Umbilical cord (tissue), 2 donors: ENCODE data around the gene FOXQ1. TPM values are rescaled to one million over a fixed set of nuclear protein-coding genes. Genes with fewer than 3 reads are reported as not detected.

Experiments
- DNase-seq: peaks from one replicate; pipeline ENCODE4 v3.0.0-alpha.2; 2015; ENCODE audit warnings: low spot score
- total RNA-seq: library from RNA; depleted of rRNA; stranded (reverse); fragments of >200 nt; gene quantifications from one replicate; pipeline ENCODE4 v1.2.3, GENCODE V29; 2014; ENCODE audit warnings: low replicate concordance; ENCODE audit not compliant: insufficient read depth

FOXQ1 gene, protein sequence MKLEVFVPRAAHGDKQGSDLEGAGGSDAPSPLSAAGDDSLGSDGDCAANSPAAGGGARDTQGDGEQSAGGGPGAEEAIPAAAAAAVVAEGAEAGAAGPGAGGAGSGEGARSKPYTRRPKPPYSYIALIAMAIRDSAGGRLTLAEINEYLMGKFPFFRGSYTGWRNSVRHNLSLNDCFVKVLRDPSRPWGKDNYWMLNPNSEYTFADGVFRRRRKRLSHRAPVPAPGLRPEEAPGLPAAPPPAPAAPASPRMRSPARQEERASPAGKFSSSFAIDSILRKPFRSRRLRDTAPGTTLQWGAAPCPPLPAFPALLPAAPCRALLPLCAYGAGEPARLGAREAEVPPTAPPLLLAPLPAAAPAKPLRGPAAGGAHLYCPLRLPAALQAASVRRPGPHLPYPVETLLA
- total RNA-seq, result not detected

DNA sequence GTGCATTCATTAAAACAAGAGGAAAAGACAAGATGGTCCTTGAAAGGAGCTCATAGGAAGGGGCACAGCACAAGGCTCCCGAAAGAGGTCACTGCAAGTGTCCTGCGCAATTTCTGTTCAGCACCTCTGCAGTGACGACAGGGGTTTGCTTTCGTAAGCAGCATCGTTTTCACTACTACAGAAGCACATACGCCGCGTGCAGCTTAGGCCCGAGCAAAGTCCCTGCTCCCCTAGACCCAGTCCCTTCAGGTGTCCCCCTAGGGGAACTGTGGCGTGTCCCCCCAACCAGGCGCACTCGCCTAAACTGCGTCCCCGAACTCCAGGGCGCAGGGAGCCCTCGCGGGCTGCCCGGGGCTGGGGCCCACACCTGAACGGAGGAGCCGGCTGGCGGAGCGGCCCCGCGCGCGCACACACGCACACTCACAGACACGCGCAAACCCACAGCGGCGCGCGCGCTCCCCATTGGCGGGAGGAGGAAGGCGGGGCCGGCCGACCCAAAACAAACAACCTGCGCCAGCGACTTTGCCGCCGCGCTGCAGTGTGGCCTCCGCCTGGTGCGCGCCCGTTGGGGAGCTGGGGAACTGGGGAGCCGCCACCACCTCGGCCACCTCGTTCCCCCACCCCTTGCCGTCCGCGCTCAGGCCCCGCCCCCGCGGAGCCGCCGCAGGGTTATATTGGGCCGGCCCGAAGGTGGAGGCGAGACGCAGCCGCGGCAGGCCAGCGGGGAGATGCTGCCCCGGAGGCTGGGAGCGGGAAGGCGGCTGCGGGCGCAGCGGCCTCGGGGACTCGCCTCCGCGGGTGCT lies at the start of gene FOXQ1:
Gene FOXQ1, plus strand, starts transcription at position 699 of the 803 bp plus-strand sequence. CDS start 607 bp downstream, outside the sequence.
- DNase-seq, result peak; percentile 22

DNA sequence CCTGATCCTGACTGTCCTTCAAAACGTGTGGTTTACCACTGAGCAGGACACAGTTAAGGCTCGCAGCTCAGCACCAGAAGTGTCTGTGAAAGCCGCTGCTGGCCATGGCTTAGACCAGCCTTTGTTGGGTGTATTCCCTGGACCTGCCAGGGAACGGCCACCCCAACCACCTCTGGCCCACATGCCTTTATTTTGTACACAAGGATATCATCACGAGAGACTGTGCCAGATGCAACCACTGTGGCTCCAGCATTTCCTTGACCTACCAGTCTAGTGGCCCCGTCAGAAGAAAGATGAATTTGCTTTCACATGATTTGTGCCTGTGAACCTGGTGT lies 49.2 kb upstream of the FOXQ1 start:
- DNase-seq, result no peak

DNA sequence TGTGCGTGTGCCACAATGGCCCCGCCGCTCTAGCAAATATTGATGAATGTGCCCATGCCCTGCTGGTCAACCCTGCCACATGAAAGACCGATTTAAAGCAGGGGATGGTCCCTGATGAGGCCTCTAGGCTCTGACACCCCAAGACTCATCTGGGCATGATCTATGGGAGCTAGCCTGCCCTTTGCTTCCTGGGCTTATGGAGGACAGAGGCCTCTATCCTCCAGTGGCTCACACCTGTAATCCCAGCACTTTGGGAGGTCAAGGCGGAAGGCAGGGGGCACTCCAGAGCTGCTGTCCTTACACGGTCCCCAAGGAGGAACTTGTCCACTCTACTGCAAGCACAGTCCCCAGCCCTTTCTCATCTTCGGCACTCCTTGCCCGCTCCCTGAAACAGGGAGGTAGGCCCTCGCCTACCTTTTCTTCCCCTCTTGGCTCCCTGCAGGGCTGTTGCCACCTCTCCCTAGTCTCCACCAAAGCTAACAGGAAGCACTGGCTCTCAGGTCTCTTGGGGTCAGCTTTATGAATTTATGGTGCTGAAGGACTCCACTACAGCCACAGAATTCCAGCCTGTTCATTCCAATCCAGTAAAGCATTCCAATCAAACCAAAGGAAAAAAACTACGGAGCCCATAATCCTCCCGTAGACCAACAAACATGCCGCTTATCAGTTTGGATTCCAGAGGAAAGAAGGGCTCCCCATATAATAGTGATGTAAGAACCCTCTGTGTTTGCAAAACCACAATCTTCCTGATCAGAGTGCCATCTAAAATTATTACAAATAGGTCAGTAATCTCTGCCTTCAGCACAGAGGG lies 48.7 kb upstream of the FOXQ1 start:
- DNase-seq, result peak; percentile 52

DNA sequence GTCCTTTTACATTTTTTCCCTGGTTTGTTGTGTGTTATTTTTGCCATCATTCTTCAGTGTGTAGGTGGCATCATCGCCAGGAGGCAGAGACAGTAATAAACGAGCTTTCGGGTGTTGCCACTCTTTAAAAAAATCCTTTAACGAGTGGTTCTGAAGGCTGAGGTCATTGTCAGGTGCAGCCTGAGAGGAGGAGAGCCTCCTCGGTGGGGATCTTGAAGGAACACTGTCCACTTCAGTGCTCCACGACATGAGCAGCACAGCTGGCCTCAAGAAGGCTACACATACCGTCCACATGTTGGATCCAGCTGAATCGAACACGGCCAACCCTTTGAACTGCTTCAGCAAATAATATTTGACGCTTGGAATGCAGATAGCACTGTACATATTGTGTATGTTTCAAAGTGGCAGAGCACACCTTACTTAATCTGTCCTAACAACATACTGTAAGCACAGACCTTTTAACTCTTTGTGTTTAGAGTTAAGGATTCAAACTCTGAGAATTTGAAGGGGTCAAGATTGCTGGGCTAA lies 48.0 kb upstream of the FOXQ1 start:
- no peak for DNase-seq

DNA sequence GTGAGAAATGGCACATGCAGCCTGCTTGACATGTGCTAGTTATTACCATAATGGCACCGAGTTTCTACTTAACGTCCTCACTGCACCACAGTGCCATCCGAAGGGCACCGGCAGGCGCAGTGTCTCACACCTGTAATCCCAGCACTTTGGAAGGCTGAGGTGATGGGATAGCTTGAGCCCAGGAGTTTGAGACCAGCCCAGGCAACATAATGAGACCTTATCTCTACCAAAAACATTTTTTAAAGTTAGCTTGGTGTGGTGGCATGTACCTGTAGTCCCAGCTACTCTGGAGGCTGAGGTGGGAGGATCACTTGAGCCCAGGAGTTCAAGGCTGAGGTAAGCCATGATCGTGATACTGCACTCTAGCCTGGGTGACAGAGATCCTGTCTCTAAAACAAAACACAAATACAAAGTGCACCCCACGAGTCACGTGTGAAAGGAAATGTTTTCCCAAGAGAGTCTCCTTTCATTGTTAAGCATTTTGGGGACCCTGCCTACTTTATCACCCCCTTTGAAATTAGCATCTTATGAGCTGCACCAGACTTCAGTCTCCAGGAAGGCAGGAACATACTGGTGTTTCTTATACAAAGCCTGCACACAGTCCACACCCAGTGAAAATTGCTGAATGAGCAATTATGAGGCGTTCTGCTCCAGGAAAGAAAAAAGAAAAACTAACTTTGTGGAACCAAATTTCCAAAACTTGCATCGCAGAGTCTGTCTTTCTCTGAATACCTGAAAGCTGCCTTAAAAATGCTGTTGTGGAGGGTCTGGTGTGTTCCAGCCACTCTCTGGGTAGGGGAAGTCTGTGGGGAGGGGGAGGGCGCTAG lies 47.1 kb upstream of the FOXQ1 start:
- no peak for DNase-seq

DNA sequence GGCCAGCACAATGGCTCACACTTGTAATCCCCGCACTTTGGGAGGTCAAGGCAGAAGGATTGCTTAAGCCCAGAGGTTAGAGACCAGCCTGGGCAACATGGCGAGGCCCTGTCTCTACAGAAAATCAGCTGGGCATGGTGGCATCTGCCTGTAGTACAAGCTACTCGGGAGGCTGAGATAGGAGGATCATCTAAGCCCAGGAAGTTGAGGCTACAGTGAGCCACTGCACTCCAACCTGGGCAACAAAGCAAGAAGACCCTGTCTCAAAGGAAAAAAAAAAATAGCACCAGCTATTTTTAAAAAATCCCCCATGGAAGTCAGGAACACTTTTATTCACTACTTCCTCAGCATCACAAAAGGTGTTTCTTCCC lies 45.2 kb upstream of the FOXQ1 start:
- no peak for DNase-seq

DNA sequence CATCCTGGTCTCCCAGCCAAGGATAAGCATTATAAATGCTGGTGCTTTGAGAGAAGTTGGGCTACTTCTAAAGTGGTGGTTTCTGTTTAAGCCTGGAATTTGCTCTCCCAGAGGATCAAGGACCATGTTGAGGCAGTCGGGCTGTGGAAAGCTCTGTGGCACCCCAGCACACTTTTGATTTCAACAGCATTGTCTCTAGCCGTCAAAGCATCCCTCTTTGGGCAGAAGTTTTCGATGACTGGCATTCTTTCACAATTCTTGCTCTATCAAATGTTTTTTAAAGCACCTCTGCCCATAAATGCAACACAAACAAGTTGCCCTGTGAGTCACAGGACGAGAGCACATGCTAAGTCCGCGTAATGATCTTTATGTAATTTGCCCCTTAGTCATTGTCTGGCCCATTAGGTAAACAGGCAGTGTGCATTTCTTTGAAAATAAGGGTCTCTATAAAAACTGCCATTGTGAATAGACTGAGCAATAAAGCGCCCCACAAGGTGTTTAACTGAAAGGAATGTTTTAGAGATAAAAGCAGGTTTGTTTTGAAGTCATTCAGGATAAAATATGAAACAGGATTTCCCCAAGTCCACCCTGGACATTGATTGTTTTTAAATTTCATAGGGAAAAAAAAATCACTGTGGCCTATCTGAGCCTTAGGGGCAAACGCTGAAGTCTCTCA lies 44.7 kb upstream of the FOXQ1 start:
- DNase-seq, result no peak

DNA sequence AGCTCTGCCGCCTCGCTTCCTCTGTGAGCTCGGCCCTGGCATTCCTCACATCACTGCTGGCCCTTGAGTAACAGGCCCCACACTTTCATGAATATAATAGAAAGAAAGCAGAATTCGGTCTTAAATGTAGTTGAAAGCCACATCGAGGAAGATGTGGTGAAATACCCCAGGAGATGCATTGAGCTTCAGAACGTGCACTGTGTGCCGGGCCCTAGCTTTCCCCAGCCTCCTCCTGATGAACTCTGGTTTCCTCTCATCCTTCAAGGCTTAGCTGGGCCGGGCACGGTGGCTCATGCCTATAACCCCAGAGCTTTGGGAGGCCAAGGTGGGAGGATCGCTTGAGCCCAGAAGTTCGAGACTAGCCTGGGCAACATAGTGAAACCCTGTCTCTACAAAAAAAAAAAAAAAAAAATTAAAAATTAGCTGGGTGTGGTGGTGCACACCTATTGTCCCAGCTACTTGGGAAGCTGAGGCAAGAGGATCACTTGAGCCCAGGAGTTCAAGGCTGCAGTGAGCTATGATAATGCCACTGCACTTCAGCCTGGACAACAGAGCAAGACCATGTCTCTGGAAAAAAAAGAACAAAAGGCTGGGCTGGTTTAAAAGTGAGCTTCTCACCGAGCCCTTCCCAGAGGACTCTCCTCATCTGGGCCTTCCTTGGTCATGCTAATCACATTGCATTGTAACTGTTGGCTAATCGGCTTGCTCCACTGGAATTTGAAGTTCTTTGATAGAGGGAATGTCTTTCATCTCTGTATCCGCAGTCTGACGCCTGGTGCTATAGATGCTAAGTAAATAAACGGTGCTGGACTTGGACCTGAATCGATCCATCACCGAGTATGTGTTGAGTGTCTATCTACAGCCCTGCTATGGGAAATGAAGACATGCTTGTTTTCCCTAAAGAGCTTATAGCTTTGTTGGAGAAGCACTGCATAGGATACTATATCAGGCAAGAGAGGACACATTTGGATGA lies 43.8 kb upstream of the FOXQ1 start:
- no peak for DNase-seq

DNA sequence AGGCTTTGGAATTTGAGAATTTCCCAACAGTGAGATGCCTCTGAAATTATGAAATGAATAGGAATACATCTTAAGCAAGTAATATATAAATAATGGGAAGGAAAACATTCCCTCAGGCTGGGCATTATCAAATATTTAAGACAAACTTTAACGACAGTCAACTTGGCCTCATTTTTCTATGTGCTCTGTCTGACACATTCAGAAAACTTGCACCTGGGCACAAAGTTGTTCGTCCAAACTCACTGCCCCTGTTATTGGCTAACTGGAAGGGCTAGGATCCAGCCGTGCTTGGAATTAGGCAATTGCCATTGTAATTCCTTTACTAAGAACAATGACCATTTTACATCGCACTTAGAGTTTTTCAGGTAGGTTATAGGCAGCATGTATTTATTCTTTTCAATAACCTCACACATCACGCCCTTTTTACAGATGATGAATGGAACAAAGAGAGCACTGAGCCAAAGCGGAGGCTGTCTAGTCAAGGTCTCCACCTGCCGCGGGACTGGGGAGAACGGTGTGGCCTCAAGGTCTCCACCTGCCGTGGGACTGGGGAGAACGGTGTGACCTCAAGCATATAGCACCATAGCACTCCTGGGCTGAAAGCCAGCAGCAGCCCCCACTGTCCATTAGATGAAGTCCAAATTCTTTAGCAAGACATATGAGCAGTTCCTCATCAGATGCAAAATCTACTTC lies 40.7 kb upstream of the FOXQ1 start:
- no peak for DNase-seq

DNA sequence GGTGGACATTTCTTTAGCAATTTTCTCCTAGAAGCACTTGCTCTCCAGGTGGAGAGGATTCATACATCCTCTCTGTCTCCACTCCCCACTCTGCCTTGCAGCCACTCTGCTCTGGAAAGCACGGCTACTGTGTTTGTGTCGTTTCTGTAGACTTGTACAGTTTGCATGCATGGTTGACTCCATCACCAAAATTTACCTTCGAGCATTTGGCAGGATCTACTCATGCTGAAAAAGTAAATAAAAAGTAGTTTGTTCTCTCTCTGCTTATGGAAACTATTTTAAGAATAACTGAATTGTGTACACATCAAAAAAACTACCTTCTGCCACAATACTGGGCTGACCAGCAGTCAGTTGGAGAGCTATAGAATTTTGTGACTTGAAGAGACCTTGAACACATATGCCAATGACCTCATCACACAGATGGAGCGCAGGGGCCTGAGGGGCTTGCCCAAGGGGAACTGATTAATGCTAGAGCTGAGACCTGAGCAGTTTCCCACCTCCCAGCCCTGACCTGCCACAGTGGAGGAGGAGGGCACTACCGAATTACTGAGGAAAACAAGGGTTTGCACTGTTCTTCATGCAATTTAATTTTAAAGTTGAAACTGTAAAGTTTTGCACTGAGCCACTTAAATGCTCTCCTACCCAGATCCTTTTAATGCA lies 33.7 kb upstream of the FOXQ1 start:
- no peak for DNase-seq

DNA sequence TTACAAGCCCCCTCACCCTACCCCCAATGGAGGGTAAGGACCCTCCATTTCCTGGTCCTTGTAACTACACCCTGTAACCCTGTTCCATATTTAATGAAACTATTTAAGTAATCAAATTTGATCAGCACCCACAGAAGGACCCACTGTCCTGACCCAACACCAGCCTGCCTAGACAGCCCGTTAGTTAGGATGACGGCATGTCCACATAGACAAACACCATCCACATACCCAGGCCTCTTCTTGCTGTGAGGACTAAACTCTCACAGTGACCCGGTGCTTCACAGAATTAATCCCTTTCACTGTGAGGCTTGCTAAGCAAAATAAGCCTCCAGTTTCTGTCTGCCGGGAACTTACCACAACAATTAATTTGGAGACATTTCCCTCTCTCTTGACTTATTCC lies 32.8 kb upstream of the FOXQ1 start:
- DNase-seq, result no peak

DNA sequence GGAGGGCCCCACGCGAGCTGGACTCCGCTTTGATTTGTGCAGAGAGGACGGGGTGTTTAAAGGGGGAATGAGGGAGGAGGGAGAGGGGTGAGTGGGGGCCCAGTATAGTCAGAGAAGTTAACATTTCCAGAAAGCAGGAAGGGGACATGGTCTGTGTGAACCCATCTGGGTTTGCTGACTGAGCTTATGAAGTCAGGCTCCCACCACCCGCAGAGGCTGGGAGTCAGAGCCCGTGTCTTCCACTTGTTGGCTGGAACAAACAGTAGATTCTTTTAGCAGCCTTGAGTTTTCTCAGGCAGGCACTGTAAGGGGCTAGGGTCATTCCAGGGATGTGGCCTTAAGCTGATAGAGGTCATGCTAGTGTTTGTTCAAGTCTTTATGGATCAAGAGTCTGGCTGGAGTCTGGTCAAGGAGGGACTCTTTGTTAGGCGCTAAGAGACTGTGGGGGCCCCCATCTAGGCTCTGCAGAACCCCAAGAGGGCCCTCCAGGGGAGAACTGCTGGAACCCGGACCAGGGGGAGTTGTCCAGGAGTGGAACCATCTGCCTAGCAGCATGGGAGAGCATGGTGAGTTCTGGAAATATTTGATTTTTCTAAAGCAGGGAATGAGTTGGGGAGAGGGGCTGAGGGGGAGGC lies 31.1 kb upstream of the FOXQ1 start:
- DNase-seq, result no peak

DNA sequence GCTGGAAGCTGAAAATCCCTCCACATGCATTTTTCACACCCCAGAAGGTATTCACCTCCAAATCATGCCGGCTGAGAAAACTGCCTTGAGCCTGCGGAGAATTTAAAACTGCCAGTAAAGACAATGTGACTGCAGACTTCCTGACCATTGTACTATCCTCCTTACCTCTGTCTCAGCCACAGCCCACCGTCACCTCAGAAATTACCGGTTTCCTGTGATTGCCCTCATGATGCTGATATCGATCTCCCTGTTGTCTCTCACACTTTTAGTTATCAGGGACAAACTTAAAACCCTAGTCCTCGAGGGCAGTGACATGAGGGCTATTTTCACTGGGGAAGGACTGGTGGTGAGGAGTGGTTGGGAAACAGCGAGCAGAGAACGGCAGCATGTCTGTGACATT lies 30.2 kb upstream of the FOXQ1 start:
- DNase-seq, result no peak

DNA sequence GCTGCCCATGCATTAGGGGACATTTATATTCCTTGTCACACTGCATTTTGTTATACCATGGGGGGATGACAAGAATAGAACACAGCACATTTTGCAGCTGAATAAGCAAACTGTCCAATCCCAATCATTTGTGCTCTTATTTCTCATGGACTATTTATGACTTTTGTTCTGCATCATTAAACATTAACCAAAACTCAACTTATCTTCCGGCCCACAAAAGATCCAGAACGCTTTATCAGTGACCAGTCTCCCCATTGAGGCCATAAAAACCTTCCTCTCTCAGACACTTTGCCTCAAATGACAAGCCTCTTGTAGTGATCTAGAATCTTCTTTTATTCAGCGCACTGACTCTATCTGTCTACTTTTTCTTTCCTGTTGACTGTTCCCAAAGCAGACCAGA lies 28.4 kb upstream of the FOXQ1 start:
- DNase-seq, result no peak

DNA sequence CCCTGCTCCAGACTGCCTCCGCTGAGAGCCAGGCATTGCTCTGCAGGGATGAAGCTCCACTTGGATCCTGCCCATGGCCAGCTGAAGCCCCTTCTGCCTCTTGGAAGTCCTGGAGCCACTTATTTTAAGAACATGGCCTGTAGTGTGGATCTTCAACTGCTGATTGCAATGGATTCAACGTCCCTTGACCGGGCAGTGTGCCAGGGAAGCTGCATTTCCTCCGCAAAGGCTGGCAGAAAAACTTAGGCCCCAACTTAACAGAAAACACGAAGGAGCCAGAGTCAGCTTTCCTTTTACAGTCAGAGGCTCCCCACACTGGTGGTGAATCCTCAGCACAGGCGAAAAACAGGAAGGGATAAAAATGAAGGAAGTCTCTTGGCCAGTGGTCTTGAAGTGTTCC lies 26.3 kb upstream of the FOXQ1 start:
- peak; percentile 72 for DNase-seq

DNA sequence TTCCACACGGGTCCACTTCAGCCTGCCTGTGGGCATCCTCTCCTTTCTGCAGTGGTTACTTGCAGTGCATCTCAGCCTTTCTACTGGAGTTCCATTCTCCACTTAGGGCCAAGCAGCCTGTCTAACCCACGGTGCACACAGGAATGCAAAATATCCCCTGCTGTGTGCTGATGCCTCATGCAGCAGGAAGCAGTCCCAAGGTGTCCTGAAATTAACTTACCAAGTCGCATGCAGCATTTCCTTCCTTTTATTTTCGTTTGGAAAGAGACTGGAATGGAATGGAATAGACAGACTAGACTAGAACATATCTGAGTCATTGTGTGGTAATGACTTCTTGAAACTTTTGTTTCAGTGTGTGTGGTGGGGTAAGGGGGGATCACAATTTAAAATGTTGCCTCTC lies 25.9 kb upstream of the FOXQ1 start:
- no peak for DNase-seq

DNA sequence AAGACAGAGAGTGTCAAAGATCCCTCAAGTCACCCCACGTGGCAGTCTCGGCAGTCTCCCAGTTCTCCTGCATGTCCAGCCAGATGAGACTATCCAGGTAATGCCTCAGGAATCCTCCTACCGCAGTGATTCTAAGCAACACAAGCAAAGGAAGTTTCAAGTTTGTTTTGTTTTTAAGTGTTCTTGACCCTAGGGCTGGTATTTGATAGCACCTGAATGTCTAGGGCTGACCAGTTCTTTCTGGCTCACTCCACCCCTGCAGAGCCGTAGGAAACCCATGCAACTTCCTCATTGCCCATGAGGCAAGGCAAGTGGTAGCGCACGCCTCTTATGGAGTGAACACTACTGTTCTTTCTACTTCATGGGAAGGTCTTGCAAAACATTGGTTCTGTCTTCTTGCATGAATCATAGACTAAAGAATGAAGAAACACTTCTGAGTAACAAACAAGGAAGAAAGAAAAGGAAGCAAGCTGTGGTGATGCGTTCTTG lies 24.8 kb upstream of the FOXQ1 start:
- DNase-seq, result no peak
